HG03103 (cell line): Measurements from ENCODE around the gene LRRC63.
"Not testable (repeated sequence)": the region's sequence is repeated elsewhere in the genome, so short reads cannot be mapped to it uniquely, and the experiment has no call there.

Experiments used
- ATAC-seq: cut with Tn5 transposase; IDR thresholded peaks from one replicate; pipeline ENCODE4 v1.9.1; 2021; ENCODE audit warnings: low read depth; ENCODE audit not compliant: unreplicated experiment

The LRRC63 gene

GRCh38 chr13:46232281-46232680, 20.6 kb downstream of the LRRC63 start:
- ATAC-seq, result no peak

GRCh38 chr13:46235286-46235685, 23.6 kb downstream of the LRRC63 start:
- ATAC-seq, result no peak

- no peak for ATAC-seq
Observed at GRCh38 chr13:46265292-46265691, 53.6 kb downstream of the LRRC63 start.

- ATAC-seq, result no peak
Observed at GRCh38 chr13:46267166-46267565, 55.4 kb downstream of the LRRC63 start.

GRCh38 chr13:46270416-46270815, 58.7 kb downstream of the LRRC63 start:
- ATAC-seq, result no peak

- ATAC-seq, result no peak
Observed at GRCh38 chr13:46274094-46274698, 62.5 kb downstream of the LRRC63 start.

GRCh38 chr13:46278474-46278873, 66.7 kb downstream of the LRRC63 start:
- ATAC-seq, result no peak

- ATAC-seq, result no peak
Observed at GRCh38 chr13:46281779-46282178, 70.1 kb downstream of the LRRC63 start.

GRCh38 chr13:46283912-46284824, 72.4 kb downstream of the LRRC63 start:
- ATAC-seq, result not testable (repeated sequence)

- no peak for ATAC-seq
Observed at GRCh38 chr13:46286972-46287371, 75.2 kb downstream of the LRRC63 start.

- no peak for ATAC-seq
Observed at GRCh38 chr13:46288570-46289259, 77.0 kb downstream of the LRRC63 start.

- no peak for ATAC-seq
Observed at GRCh38 chr13:46289260-46289955, 77.7 kb downstream of the LRRC63 start.

- ATAC-seq, result no peak
Observed at GRCh38 chr13:46290434-46290833, 78.7 kb downstream of the LRRC63 start.

- no peak for ATAC-seq
Observed at GRCh38 chr13:46293436-46293835, 81.7 kb downstream of the LRRC63 start.

GRCh38 chr13:46295491-46296114, 83.9 kb downstream of the LRRC63 start:
- ATAC-seq, result peak; percentile 81

- peak; percentile 38 for ATAC-seq
Observed at GRCh38 chr13:46296115-46296822, 84.5 kb downstream of the LRRC63 start.

- no peak for ATAC-seq
Observed at GRCh38 chr13:46296921-46297320, 85.2 kb downstream of the LRRC63 start.

- no peak for ATAC-seq
Observed at GRCh38 chr13:46297361-46297811, 85.7 kb downstream of the LRRC63 start.

- no peak for ATAC-seq
Observed at GRCh38 chr13:46303742-46304385, 92.1 kb downstream of the LRRC63 start.
